Stimulated activated CD8-positive, alpha-beta memory T cell treated with anti-CD3 and anti-CD28 coated beads, Interleukin-4, amount 100 ng/mL, for 4 hours (primary cell): Measurements from ENCODE around the gene BIVM.
A peak's percentile ranks its signal among the peaks of the same experiment; 100 is the strongest.

Source experiments
- DNase-seq, 2 donors: peaks; one replicate each; pipeline ENCODE4 v3.0.0-alpha.2; 2020; ENCODE audit warnings: low read depth in 2 of 2, low spot score in 1 of 2

BIVM gene

GRCh38 chr13:102784483-102784882 lies 14.4 kb upstream of the BIVM start:
- DNase-seq, result no peak

GRCh38 chr13:102788683-102789082 lies 10.2 kb upstream of the BIVM start:
- no peak for DNase-seq

- no peak for DNase-seq
Observed at GRCh38 chr13:102792396-102792795, 6.5 kb upstream of the BIVM start.

DNA sequence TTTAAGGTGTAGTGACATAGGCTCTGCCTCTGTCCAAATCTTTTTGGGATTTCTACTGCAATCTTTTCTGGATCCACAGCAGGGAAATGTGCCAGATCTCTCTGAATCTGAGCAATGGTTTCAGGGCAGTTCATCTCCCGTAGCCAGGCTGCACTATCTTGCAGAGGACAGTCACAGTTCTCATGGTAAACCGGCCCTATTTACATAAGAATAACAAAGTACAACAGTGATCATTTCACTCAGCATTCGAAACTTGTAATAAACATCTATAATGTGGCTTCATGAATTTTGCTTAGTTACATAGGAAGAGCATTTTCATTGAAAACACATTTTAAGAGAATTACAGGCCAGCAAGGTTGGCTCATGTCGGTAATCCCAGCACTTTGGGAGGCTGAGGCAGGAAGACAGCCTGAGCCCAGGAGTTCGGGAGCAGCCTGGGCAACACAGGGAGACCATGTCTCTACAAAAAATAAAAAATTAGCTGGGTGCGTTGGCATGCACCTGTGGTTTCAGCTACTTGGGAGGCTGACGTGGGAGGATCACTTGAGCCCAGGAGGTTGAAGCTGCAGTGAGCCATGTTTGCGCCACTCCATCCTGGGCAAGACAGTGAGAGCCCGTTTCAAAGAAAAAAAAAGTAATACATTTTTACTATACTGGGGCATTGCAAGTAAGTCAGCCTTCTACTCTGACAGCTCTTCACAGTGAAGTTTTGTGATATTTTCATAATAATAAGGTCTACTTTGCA lies 5.1 kb upstream of the BIVM start:
- no peak for DNase-seq

GRCh38 chr13:102799426-102800144 lies 666 bp downstream of the BIVM start:
- DNase-seq, result peak in 1 of 2 donors; percentile 1

- peak; percentile 65 to 72 for DNase-seq
Observed at GRCh38 chr13:102800145-102801041, 1.5 kb downstream of the BIVM start.

DNA sequence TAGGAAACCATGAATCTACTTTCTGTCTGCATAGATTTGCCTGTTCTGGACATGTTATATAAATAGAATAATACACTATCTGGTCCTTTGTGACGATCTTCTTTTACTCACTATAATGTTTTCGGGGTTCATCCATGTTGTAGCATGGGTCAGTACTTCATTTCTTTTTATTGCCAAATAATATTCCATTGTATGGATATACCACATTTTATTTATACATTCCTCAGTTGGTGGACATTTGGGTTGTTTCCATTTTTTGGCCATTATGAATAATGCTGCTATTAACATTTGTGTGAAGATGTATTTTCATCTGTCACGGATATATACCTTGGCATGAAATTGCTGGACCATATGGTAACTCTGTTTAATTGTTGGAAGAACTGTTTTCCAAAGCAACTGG lies 6.8 kb downstream of the BIVM start:
- DNase-seq, result no peak

- DNase-seq, result no peak
Observed at GRCh38 chr13:102807699-102808098, 8.8 kb downstream of the BIVM start.

- no peak for DNase-seq
Observed at GRCh38 chr13:102812611-102813287, 13.8 kb downstream of the BIVM start.

GRCh38 chr13:102814025-102814607 lies 15.2 kb downstream of the BIVM start:
- DNase-seq, result no peak

- DNase-seq, result no peak
Observed at GRCh38 chr13:102814793-102815192, 15.9 kb downstream of the BIVM start.

DNA sequence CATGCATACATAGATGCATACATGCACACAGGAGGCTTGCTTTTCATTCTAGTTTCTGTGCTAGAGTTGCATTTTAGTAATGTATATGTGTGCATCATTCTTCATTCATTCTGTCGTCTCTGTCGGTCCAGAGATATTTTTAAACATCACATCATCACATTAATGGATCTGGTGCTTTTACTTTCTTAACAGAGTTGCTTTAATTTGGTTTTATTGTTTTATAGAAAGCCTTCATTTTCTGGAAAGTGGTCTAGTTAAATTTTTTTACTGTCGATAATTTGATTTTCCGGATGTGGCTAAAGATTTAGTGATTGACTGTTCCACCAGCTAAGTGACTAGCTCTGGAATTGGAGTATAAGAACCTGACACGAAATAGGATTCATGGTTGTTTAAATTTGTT lies 16.9 kb downstream of the BIVM start:
- no peak for DNase-seq

GRCh38 chr13:102816708-102817107 lies 17.8 kb downstream of the BIVM start:
- no peak for DNase-seq

DNA sequence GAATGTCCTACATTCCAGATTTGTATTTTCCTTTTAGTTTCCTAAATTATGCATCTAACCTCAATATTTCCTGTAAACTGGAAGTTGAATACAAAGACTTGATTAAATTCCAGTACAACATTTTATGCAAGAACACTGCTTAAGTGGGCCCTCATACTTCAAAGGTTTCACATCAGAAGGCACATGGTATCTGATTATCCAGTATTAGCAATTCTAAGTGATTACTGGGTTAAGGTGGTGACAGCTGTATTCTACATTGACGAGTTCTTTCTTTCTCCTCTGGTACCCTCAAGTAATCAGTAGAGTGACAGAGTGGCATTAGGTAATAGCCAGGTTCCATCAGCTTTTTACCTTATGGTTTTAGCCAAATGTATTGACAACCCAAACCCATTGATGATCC lies 18.3 kb downstream of the BIVM start:
- DNase-seq, result no peak

DNA sequence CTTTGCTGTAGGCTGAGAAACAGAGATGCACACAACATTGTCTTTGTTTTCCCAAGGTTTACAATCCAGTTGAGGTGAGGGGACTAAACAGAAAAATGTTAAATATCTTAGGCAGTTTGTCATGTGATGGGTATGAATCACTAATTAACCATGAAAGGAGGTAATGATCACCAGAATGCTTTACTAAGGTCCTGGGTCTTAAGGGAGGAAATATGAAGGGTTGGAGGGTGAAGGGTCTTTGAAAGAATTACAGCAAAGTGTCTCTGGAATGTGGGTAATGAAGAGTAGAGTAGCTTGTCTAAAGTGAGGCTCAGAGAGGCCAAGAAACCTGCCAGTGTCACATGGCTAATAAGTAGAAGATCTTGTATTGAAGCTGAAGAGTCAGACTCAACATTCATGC lies 19.0 kb downstream of the BIVM start:
- DNase-seq, result no peak

- no peak for DNase-seq
Observed at GRCh38 chr13:102825400-102825799, 26.5 kb downstream of the BIVM start.

- DNase-seq, result no peak
Observed at GRCh38 chr13:102825921-102826706, 27.2 kb downstream of the BIVM start.

GRCh38 chr13:102830646-102831045 lies 31.7 kb downstream of the BIVM start:
- no peak for DNase-seq

- no peak for DNase-seq
Observed at GRCh38 chr13:102836471-102836870, 37.6 kb downstream of the BIVM start.

- no peak for DNase-seq
Observed at GRCh38 chr13:102838273-102838672, 39.4 kb downstream of the BIVM start.
